Calu3 (cell line): ENCODE data around the gene NCEH1. TPM values are rescaled to one million over a fixed set of nuclear protein-coding genes. Genes with fewer than 3 reads are reported as not detected.

Source experiments
- BruUV-seq: library from RNA; stranded (reverse); fragments of 400-500 nt; replicated peaks from 2 replicates; lab custom pipeline; 2021; lab: Mats Ljungman, UMichigan
- CTCF ChIA-PET: fragments of 300-600 bp; sonication (Branson Sonifier 250); formaldehyde crosslinking; loops from one replicate; lab custom pipeline; 2022; ENCODE audit warnings: antibody characterized with exemption; lab: Charles Lee
- DNase-seq: peaks from one replicate; pipeline ENCODE4 v3.0.0; 2022
- H3K27ac Mint-ChIP-seq: one replicate; pipeline ENCODE4 v1.8.0; 2022; ENCODE audit warnings: mixed read lengths; ENCODE audit not compliant: unreplicated experiment
- H3K27me3 Mint-ChIP-seq: one replicate; pipeline ENCODE4 v1.8.0; 2022; ENCODE audit warnings: mixed read lengths; ENCODE audit not compliant: unreplicated experiment
- H3K36me3 Mint-ChIP-seq: one replicate; pipeline ENCODE4 v1.8.0; 2022; ENCODE audit warnings: mild to moderate bottlenecking, moderate library complexity, mixed read lengths; ENCODE audit not compliant: insufficient read depth, unreplicated experiment
- H3K4me1 Mint-ChIP-seq: one replicate; pipeline ENCODE4 v1.8.0; 2022; ENCODE audit warnings: mild to moderate bottlenecking, low read depth, mixed read lengths; ENCODE audit not compliant: unreplicated experiment
- H3K4me3 Mint-ChIP-seq: one replicate; pipeline ENCODE4 v1.8.0; 2022; ENCODE audit warnings: mild to moderate bottlenecking, low read depth, moderate library complexity, mixed read lengths; ENCODE audit not compliant: unreplicated experiment
- H3K9me3 Mint-ChIP-seq: one replicate; pipeline ENCODE4 v1.8.0; 2022; ENCODE audit warnings: low read depth, mixed read lengths; ENCODE audit not compliant: unreplicated experiment
- intact Hi-C: fragments of 100-400 bp; cut with micrococcal nuclease; formaldehyde crosslinking; loops from one replicate; pipeline ENCODE4 v1.10.0; 2022; ENCODE audit not compliant: unreplicated experiment
- total RNA-seq: library from RNA; stranded (reverse); gene quantifications from 2 replicates; pipeline ENCODE4 v1.2.3, GENCODE V29; 2022
- TF ChIP-seq, protein P1 (sequence below): fragments of 200-600 bp; IDR thresholded peaks from one replicate; pipeline ENCODE4 v1.8.0; 2022; ENCODE audit warnings: antibody characterized with exemption; ENCODE audit not compliant: unreplicated experiment

The NCEH1 gene
- total RNA-seq, 1 experiment from 2014 or later: 163 TPM

DNA sequence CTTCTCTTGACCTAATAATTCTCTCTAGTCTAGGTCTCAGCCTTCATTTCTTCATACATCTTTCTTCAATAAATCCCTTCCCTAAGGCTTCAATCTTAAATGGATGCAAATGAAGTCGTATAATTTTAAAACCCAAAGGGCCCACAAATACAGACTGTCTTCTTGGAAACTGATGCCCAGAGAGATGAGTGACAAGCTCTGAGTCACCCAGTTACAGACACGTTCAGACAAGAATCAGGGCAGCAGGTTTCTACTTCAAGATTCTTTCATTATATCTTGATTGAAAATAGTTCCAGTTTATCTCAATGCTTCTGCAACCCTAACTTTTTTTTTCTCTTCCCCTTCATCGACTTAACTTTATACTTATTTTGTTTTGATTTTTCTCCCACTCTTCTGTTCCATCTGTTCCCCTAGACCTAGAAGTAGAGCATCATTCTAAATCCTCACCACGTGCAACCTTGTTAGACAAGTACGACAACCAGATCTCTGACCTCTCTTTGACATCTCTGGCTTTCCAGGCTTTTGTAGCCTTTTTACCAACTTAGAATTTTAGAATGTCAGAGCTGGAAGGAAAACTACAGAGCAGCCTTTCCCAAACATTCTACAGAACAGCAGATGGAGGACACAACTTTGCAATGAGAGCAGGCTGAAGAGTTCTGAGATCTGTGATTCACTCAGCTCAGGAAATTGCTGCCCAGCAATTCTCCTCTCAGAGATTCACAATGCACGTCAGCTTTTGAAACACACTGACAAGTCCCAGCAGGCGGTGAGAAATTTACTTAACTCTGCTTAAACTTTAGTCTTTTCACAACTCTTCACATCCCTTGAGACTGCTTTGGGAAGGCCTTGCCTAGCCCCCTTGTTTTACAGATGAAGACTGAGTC lies 25.3 kb downstream of the NCEH1 start:
- H3K9me3 Mint-ChIP-seq: peaks cover 3% of the 10 kb centered on the region
- TF ChIP-seq, protein P1, sequence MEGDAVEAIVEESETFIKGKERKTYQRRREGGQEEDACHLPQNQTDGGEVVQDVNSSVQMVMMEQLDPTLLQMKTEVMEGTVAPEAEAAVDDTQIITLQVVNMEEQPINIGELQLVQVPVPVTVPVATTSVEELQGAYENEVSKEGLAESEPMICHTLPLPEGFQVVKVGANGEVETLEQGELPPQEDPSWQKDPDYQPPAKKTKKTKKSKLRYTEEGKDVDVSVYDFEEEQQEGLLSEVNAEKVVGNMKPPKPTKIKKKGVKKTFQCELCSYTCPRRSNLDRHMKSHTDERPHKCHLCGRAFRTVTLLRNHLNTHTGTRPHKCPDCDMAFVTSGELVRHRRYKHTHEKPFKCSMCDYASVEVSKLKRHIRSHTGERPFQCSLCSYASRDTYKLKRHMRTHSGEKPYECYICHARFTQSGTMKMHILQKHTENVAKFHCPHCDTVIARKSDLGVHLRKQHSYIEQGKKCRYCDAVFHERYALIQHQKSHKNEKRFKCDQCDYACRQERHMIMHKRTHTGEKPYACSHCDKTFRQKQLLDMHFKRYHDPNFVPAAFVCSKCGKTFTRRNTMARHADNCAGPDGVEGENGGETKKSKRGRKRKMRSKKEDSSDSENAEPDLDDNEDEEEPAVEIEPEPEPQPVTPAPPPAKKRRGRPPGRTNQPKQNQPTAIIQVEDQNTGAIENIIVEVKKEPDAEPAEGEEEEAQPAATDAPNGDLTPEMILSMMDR: no peak
- no peaks in the 10 kb centered on the region for H3K27me3 Mint-ChIP-seq
- DNase-seq: no peak
- H3K36me3 Mint-ChIP-seq: peaks cover 11% of the 10 kb centered on the region
- no TSS peak for BruUV-seq
- peaks cover 53% of the 10 kb centered on the region for H3K4me1 Mint-ChIP-seq
- CTCF ChIA-PET: interaction anchor here (0.9 to 1.7 kb wide), 4 partner anchors 12 to 64 kb away, joined by 3 to 6 read pairs (median 4); no protein-coding TSS in a partner anchor
- intact Hi-C loops: no loop called here
- H3K27ac Mint-ChIP-seq: no peak overlapping the region
- H3K4me3 Mint-ChIP-seq: no peak overlapping the region

DNA sequence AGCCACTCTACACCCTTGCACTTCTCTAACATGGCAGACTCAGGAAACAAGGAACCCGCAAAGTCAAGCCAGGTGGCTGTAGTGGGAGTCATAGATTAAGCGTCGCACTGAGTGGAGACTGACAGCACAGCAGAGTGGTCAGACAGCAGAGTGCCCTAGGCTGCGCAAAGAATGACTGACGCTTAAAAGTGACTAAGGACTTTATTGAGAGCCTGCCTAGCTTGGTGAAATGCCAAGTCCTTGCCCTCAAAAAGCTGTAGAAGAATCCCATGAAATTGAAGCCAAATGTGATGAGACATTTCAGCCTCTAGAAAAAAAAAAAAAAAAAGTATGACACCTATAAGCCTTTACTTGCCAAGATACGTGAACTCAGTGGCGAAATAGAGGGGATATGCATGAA lies 30.2 kb downstream of the NCEH1 start:
- peaks cover 5% of the 10 kb centered on the region for H3K9me3 Mint-ChIP-seq
- H3K27ac Mint-ChIP-seq: no peak overlapping the region
- H3K4me1 Mint-ChIP-seq: peaks cover 51% of the 10 kb centered on the region
- no TSS peak for BruUV-seq
- TF ChIP-seq, protein P1: no peak
- H3K4me3 Mint-ChIP-seq: no peak overlapping the region
- H3K27me3 Mint-ChIP-seq: no peaks in the 10 kb centered on the region
- DNase-seq: no peak
- H3K36me3 Mint-ChIP-seq: peaks cover 6% of the 10 kb centered on the region
- CTCF ChIA-PET: interaction anchor here (0.6 kb wide), 1 partner anchor 68 kb away, joined by 3 read pairs; no protein-coding TSS in a partner anchor
- intact Hi-C loops: no loop called here

DNA sequence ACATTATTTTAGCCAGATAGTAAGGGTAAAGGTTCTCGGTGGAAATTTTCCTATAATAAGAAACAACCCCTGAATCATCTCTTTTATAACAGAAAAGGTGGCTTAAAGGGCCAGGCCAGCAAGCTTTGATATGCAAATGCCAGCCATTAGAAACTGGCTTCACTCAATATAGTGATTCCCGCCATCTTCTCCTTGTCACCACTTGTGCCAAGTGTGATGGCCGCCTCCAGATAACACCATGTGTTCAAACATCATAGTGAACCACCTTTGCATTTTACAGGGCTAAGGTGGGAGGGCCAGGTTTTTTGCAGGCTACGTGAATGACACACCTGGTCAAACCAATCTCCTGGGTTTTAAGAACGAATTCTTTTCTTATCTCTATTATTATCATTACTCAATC lies 31.3 kb downstream of the NCEH1 start:
- H3K27me3 Mint-ChIP-seq: no peaks in the 10 kb centered on the region
- intact Hi-C loops: no loop called here
- DNase-seq: no peak

DNA sequence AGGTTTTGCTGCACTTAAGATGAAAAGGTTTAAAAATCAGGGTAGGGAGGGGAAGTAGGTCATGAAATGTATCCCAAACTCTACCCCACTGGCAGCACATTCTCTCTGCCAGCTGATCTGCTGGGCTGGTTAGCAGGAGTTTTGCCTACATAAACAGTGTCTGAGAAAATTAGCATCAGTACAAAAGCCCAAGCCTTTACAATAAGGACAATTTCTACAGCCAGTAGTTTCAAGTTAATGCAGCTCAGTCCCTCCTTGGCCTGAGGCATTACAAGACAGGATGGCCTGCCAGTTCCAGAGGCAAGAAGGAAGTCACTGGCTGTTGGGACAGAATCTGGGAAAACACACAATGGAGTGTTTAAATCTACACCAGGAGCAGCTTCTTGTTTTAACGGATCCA lies 32.8 kb downstream of the NCEH1 start:
- DNase-seq: no peak
- TF ChIP-seq, protein P1: no peak
- no peaks in the 10 kb centered on the region for H3K27me3 Mint-ChIP-seq
- CTCF ChIA-PET: interaction anchor here (1.0 to 1.4 kb wide), 3 partner anchors 9 to 72 kb away, joined by 4 to 5 read pairs (median 5); partner anchors contain the start of gene ECT2
- no TSS peak for BruUV-seq
- H3K4me1 Mint-ChIP-seq: peaks cover 53% of the 10 kb centered on the region
- intact Hi-C loops: no loop called here
- no peak overlapping the region for H3K4me3 Mint-ChIP-seq
- peaks cover 6% of the 10 kb centered on the region for H3K36me3 Mint-ChIP-seq
- H3K9me3 Mint-ChIP-seq: peaks cover 5% of the 10 kb centered on the region
- H3K27ac Mint-ChIP-seq: no peak overlapping the region

More for the DNA sequence above, 31.3 kb downstream of the NCEH1 start:
- Mint-ChIP-seq H3K4me3 (no peak overlapping the region), H3K4me1 (peaks cover 44% of the 10 kb centered on the region), H3K36me3 (peaks cover 6% of the 10 kb centered on the region), H3K9me3 (peaks cover 5% of the 10 kb centered on the region), H3K27ac (no peak overlapping the region)
- no TSS peak for BruUV-seq
- TF ChIP-seq, protein P1: no peak
- CTCF ChIA-PET: no interaction called here
